ENCODE results near the gene LDB2. TPM values are rescaled to one million over a fixed set of nuclear protein-coding genes. Genes with fewer than 3 reads are reported as not detected.

The LDB2 gene
- total and polyA plus RNA-seq, 8 donors: 4.0 to 11.6 (median 5.9) TPM

DNA sequence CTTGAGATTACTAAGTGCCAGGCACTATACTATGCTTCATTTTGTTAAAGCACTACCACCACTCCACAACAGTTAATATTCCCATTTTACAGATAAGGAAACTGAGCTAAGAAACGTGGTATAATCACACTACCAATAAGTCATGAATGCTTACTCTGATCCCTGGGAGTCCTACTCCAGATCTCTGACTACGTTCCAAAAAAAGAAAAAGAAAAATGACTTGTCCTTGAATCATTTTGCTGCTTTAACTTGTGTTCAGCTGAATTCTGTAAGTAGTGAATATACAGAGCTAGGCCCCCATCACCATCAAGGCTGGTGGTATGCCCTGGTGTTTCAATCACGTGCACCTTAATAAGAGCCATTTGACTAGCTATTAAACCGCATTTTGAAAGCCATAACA is 39.4 kb downstream of the LDB2 start:
- ATAC-seq (no peak), FAIRE-seq (no peak), DNase-seq (no peak)
- H3K4me3 ChIP-seq: no peak overlapping the region
- WGBS, 2 donors: 43 to 53% methylated on average over 4 of the region's 4 CpGs
- intact Hi-C loops (cut with DNase I): no loop called here
- no peaks in the 10 kb centered on the region for H3K9me3 ChIP-seq
- no peaks in the 10 kb centered on the region for H3K36me3 ChIP-seq
- H3K4me1 ChIP-seq: no peaks in the 10 kb centered on the region
- no peaks in the 10 kb centered on the region for H3K27me3 ChIP-seq
- TF ChIP-seq, protein P1, sequence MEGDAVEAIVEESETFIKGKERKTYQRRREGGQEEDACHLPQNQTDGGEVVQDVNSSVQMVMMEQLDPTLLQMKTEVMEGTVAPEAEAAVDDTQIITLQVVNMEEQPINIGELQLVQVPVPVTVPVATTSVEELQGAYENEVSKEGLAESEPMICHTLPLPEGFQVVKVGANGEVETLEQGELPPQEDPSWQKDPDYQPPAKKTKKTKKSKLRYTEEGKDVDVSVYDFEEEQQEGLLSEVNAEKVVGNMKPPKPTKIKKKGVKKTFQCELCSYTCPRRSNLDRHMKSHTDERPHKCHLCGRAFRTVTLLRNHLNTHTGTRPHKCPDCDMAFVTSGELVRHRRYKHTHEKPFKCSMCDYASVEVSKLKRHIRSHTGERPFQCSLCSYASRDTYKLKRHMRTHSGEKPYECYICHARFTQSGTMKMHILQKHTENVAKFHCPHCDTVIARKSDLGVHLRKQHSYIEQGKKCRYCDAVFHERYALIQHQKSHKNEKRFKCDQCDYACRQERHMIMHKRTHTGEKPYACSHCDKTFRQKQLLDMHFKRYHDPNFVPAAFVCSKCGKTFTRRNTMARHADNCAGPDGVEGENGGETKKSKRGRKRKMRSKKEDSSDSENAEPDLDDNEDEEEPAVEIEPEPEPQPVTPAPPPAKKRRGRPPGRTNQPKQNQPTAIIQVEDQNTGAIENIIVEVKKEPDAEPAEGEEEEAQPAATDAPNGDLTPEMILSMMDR (IDR thresholded peaks at IDR 0.05): no peak
- no peak overlapping the region for H3K27ac ChIP-seq

DNA sequence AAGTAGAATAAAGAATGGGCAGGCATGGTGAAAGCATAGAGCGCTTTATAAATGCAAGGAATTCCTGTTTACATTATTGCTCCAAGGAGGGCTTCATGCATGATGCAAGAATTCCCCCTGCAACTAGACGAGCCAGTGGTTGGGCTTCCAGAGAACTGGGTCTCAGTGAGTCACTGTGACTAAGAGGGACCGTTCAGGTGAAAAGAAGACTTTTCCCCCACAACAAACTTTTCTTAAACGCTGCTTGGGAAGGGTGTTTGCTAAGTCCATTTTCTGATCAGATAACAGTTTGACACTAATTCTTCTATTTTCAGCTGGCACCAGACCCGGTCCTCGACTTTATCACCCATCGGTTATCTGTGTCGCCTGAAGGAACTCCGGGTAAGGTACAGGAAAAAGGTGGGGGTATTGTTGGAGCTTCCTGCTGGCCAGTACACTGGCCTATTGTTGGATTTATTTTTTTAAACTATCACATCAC is 40.1 kb downstream of the LDB2 start:
- H3K27me3 ChIP-seq: no peaks in the 10 kb centered on the region
- no peaks in the 10 kb centered on the region for H3K4me1 ChIP-seq
- peak in 2 of 4 donors; percentile 22 to 28 for ATAC-seq
- TF ChIP-seq, protein P1 (IDR thresholded peaks at IDR 0.05): no peak
- intact Hi-C loops (cut with DNase I): no loop called here
- WGBS, 2 donors: 19 to 27% methylated on average over 9 of the region's 9 CpGs
- H3K9me3 ChIP-seq: no peaks in the 10 kb centered on the region
- H3K27ac ChIP-seq: no peak overlapping the region
- no peak for DNase-seq
- no peaks in the 10 kb centered on the region for H3K36me3 ChIP-seq
- H3K4me3 ChIP-seq: no peak overlapping the region
- no peak for FAIRE-seq

DNA sequence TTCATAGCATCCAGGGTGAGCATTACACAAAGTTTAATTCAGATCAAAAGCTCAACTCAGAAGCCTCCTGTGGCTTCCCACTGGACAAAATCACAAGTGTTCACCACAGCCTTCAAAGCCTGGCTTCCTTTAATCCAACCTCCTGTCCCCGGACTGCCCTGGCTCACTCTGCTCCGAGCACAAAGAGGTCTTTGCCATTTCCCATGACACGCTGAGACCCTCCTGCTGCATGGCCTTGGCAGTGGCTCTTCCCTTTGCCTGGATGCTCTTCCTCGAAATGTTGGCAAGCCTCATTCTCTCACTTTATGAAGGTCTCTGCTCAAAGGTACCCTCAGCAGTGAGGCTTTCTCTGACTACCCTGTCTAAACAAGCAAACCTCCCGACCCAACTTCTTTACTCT is 41.0 kb downstream of the LDB2 start:
- TF ChIP-seq, protein P1 (IDR thresholded peaks at IDR 0.05): no peak
- Histone ChIP-seq H3K27me3 (no peaks in the 10 kb centered on the region), H3K27ac (no peak overlapping the region), H3K9me3 (no peaks in the 10 kb centered on the region), H3K4me1 (no peaks in the 10 kb centered on the region), H3K4me3 (no peak overlapping the region), H3K36me3 (no peaks in the 10 kb centered on the region)
- intact Hi-C loops (cut with DNase I): no loop called here
- ATAC-seq: no peak
- WGBS, 2 donors: 53 to 65% methylated on average over 5 of the region's 5 CpGs
- DNase-seq: no peak
- FAIRE-seq: no peak

DNA sequence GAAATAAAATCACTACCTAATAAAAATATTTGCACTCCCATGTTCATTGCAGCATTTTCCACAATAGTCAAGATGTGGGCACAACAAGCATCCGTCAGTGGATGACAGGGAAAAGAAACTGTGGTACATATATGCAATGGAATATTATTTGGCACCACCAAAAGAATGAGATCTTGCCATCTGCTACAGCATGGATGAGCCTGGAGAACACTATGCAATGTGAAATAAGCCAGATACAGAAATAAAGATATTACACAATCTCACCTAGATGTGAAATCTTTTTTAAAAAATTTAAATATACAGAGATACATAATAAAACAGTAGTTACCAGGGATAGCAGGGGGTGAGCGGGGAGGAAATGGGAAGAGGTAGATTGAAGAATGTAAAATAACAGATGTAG is 44.8 kb downstream of the LDB2 start:
- no peak overlapping the region for H3K27ac ChIP-seq
- H3K36me3 ChIP-seq: no peaks in the 10 kb centered on the region
- H3K9me3 ChIP-seq: no peaks in the 10 kb centered on the region
- DNase-seq: no peak
- no peaks in the 10 kb centered on the region for H3K27me3 ChIP-seq
- TF ChIP-seq, protein P1 (IDR thresholded peaks at IDR 0.05): no peak
- intact Hi-C loops (cut with DNase I): no loop called here
- FAIRE-seq: no peak
- ATAC-seq: no peak
- no peaks in the 10 kb centered on the region for H3K4me1 ChIP-seq
- 78 to 85% methylated on average over 2 of the region's 2 CpGs for WGBS, 2 donors
- H3K4me3 ChIP-seq: no peak overlapping the region

DNA sequence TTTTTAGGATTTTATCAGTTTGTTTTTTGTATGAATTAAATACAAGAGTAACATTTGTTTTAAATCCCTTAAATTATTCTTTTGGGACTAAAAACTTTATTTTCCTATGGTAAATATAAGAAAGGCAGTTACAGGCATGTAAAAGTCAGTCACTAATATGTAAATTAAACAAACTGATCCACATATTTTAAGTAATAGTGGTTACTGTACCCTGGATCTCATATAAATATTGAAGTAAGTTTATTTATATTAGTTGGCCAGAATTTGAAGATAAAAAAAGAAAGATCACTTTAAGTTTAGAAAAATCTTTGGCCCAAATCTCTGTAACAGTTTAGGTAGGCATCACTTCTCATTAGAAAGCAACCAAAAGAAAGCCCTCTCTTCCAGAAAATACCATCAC is 45.8 kb downstream of the LDB2 start:
- Histone ChIP-seq H3K9me3 (no peaks in the 10 kb centered on the region), H3K4me1 (no peaks in the 10 kb centered on the region), H3K27me3 (no peaks in the 10 kb centered on the region), H3K36me3 (no peaks in the 10 kb centered on the region), H3K4me3 (no peak overlapping the region), H3K27ac (no peak overlapping the region)
- intact Hi-C loops (cut with DNase I): no loop called here
- no peak for DNase-seq
- FAIRE-seq: no peak
- TF ChIP-seq, protein P1 (IDR thresholded peaks at IDR 0.05): no peak
- ATAC-seq: no peak

Measured in pancreas (tissue), 10 donors.